GM21515 (cell line): ENCODE results near the gene ZNF490.
"Not testable (repeated sequence)": the region's sequence is repeated elsewhere in the genome, so short reads cannot be mapped to it uniquely, and the experiment has no call there.

Source experiments
- ATAC-seq: cut with Tn5 transposase; IDR thresholded peaks from one replicate; pipeline ENCODE4 v1.9.1; 2021; ENCODE audit not compliant: unreplicated experiment

Gene ZNF490

DNA sequence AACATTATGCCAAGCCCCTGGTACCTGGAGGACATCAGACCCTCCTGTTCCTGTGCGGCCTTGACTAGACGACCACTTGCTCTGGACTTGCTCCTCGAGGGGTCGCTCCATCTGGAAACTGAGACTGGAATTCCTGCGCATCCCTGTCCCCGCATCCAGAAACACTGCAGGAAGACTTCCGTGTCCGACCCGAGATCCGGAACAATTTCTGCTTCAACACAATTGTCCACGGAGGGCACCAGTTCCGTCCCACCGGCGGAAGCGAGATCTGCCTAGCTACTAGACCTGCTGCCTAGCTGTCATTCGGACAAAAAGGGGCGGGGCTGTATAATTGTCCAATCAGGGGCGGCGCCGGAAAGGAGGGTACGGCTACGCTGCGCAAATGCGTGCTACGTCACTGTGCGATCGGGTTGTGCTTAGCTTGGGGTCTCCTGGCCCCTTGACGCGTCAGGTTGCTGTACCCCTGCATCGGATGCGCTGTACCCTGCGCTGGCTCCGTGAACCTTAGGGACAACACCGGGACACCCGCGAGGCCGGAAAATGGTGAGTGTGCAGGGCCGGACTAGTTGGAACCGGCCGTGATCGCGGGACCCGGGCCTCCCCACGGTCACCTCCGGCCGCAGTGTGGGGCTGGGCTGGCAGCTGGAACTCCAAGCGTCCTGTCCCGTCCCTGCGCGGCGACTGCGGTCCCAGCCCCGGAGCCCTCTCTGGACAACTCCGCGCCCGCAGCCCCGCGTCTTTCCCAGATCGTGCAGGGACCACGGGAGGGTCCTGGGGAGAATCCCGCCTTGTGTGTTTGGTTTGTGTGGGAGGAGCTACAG lies at the start of gene ZNF490, which contains the start of gene ZNF791:
TSS of gene ZNF490 (minus strand) at position 274 of the 821 bp plus-strand sequence. CDS start at position 141, 133 bp downstream.
TSS of gene ZNF791 (plus strand) at position 381 of the 821 bp plus-strand sequence. CDS start at position 541, 160 bp downstream.
- peak; percentile 70 for ATAC-seq

DNA sequence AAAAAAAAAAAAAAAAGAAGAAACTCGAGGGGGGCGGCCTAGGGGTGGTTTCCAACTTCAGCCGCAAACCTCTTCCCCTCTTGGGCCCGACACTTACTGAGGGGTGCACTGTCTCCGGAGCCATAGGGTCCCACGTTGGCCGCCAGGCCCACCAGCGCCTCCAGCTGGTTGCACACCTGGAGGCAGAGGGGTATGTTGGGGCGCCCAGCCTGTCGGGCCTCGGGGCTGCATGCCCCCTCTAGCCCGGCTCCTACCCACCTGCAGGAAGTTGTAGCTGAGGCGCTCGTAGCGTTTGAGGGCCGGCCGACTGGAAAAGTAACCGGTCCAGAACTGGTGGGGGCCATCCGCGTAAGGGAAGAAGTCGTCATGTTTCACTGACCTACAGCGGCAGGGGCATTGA lies 47.4 kb upstream of the ZNF490 start:
- ATAC-seq: no peak

DNA sequence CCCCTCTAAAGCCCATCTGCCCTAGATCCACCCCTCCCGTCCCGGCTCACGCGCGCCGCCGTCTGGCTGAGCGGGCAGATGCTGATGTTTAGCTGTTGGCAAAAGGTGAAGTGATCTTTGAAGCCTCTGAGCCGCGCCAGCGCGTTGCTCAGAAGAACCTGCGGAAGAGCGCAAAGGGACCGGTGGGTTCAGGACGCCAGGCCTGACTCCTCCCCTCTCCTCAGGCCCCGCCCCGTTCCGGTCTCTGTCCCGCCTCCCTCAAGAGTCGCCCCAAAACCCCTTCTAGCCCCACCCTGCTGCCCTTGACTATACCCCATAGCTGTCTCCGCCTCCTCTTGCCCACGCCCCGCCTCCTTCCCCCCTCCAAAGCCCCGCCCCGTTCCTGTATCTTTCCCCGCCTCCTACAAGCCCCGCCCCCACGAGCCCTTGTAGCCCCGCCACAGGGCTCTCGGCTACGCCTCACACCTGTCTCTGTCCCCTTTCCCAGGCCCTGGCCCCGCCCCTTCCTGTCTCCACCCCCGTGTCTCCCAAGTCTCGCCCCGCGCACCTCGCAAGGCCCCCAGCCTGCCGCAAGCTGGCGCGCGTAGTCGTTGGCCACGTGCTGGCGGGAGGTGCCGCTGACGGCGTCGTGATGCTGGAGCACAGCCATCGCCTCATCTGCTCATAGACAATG lies 46.4 kb upstream of the ZNF490 start:
- no peak for ATAC-seq

DNA sequence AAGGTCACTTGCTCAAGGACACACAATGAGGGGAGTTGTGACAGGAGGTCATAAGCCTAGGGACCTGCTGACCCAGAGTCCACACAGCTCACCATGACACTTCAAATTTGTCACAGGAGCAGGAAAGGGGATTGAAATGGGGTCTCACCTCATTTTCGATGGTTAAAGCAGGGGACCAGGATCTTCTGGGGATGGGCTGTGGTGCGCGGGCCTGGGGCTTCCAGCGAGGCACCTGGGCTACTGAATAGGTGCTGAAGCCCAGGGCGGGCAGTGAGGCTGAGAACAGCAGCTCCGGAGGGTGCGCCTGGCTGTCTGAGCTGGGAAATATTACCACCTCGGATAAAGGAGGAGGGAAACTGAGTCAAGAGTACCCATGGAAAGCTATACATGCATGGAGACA lies 44.9 kb upstream of the ZNF490 start:
- no peak for ATAC-seq

DNA sequence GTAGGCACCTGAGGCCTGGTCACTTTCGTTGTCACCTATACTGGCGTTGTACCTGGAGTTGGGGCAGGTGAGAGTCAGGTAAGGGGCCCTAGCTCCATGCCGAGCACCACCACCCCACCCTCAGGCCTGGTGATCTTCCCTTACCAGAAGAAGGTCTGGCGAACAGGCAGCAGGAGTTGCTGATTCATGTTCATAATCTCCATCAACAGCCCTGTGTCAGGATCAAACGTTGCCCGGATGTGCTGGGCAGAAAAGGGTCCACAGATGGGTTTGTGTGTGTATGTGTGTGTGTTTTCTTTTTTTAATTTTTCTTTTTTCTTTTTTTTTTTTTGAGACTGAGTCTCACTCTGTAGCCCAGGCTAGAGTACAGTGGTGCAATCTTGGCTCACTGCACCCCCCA lies 41.6 kb upstream of the ZNF490 start:
- no peak for ATAC-seq

DNA sequence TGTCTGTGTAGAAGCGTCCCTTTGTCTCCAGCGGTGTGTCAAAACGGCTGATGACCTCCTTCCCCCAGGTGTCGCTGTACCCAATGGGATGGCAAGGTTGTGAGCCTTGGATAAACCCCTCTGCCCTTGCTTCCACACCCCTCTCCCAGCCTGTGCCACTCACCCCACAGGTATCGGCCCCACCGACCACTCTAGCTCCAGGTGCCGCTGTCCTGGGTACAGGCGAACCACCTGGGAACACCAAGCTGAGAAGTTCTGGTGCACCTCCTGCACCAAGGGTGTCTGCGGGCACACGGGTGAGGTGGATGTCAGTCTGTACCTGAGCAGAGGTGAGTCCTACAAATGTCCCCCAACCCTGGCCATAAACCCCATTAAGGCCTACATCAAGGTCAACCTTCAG lies 39.3 kb upstream of the ZNF490 start:
- no peak for ATAC-seq

DNA sequence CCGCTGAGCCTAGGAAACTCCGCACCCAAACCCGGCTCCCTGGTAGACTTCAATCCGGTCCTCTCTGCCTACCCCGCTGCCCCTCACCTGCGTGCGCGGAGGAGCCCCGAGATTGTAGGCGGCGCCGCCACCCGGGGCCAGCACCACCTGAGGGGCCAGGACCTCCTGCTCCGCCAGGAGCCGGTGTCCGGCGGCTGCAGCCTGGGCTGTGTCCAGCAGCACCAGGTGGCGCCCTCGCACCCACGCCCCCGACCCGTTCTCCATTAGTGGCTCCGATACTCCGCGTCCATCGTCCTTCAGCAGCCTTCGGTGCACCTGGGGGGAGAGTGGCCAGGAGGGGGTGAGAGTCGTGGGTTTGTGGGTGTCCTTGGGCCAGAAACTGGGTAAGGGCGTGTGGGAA lies 37.5 kb upstream of the ZNF490 start:
- ATAC-seq: no peak

DNA sequence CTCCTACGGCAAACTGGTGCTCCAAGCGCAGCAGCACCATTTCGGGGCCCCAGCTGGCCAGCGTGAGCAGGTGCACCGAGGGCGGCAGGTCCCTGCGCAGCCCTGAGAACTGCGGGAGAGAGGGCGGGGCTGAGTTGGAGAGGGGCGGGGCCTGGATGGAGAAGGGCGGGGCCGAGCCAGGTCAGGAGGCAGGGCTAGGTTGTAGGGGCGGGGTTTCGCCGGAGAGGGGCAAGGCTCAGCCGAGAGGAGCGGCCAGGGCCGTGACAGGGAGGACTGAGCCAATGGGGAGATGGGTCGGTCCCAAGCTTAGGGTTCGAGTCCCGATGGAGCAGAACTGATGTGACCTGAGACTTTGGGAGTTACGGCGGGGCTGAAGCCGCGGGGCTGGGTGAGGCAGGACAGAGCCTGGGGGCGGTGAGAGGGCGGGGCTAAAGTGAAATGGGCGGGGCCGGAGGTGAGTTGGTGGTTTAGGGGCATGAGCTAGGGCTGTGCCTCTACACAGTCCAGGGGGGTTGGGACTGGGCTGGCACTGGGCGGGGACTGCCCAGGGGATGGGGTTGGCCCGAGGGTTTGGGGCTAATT lies 37.0 kb upstream of the ZNF490 start:
- no peak for ATAC-seq

DNA sequence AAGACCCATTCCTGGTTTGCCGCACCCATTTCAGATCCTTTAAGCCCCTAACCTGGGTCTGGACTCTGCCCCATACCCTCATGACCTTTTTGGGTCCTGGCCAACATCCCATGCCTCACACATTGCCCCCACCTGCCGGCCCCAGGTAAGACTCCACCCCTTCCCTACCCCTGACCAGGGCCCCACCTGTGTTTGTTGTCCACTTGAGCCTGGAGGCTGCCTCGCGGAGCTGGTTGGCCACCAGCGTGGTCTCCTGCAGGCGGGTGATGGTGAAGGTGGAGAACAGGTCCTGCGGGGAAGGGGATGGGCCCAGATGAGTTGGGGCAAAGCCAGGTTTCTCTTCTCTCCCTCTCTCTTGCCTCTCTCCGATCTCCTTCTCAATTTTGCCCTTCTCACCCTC lies 36.4 kb upstream of the ZNF490 start:
- no peak for ATAC-seq

DNA sequence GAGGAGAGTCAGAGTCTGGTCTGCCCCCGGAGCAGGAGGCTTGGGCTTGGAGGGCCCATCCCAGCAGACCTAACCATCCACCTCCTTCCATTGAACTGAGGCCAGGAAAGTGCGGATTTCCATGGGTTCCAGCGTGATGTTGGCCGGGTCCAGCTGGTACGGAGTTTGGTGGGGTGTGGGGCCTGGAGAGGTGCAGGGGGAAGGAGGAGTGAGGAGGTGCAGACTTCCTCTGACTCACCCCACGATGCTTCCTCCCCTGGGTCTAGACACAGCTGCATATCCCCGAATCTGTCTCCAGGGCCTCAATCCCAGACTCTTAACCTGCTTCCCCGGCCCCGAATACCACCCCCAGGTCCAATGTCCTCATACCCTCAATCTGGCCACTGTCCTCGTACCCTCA lies 35.9 kb upstream of the ZNF490 start:
- ATAC-seq: no peak

DNA sequence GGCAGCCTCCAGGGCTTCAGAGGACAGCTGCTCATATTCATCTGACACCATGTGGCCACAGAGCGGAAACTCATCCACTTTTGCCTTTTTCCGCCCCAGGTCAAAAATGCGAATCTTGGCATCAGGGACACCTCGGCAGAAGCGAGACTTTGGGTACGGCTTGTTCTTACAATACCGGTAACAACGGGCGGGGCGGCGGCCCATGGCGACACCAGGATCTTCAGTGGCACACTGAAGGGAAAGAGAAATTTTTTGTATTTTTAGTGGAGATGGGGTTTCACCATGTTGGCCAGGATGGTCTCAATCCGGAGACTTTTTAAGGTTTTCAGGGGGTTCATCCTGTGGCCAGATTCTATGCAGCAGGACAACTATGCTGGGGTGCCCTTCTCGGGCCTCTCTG lies 33.1 kb upstream of the ZNF490 start:
- ATAC-seq: not testable (repeated sequence)

DNA sequence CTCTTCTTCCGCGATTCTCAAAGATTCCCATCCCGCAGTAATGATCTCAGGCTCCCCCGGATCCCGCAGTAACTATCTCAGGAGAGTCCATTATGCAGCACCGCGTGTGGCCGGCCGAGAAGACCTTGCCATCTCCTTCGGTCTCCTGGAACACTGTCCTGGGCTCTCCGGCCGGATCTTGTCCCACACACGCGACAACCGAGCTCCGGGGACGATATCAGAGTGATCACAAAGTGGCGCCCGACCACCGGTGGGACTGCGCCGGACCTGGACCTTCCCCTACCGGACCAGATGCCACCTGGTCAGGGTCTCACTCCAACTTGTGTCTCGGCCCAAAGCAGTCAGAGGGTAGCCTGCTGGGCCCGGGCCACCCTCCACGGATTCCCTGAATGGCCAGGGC lies 31.9 kb upstream of the ZNF490 start:
- ATAC-seq: no peak

DNA sequence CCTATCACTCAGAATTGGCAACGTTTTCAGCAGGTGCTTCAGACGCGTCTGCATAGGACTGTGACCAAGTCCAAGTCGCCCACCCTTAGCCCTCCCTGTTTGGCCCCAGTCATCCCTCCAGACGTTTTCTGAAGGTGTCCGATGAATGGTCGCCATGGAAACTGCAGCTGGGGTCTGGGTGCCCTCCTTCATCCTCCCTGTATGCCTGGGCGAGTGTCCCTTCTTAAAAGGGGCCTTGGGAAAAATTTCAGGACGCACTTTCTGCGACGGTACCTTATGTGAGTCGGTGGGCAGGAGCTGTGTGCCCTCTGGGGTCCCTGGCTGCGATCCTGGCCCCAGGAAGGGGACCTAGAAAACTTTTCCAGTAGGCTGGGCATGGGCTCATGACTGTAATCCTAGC lies 30.8 kb upstream of the ZNF490 start:
- no peak for ATAC-seq

DNA sequence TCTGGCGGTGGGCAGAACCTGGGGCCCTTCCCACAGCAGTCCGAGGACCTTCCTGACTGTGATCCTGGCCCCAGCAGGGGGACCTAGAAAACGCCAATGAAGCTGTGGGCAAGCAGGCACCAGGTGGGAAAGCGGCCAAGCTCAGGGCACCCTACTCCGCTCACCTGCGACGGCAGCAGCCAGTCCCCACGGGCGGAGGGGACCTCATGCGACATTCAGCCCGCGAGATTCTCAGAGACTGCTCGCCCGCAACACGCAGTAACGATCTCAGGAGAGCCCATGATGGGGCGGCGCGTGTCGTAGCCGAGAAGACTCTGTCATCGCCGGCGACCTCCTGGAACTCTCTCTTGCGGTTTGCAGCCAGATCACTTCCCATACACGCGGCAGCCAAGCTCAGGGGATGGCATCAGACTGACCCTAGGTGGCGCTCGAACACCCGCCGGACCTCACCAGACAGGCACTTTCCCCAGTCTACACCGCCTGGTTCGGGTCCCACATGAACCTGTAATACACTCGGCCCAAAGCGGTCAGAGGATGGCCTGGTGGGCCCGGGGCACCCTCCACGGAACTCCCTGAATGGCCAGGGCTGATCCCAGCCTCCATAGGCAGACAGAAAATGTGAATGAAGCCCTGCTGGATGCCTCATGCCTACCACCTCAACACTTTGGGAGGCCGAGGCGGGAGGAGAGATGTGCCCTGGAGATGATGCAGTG lies 29.4 kb upstream of the ZNF490 start:
- ATAC-seq: peak; percentile 45

DNA sequence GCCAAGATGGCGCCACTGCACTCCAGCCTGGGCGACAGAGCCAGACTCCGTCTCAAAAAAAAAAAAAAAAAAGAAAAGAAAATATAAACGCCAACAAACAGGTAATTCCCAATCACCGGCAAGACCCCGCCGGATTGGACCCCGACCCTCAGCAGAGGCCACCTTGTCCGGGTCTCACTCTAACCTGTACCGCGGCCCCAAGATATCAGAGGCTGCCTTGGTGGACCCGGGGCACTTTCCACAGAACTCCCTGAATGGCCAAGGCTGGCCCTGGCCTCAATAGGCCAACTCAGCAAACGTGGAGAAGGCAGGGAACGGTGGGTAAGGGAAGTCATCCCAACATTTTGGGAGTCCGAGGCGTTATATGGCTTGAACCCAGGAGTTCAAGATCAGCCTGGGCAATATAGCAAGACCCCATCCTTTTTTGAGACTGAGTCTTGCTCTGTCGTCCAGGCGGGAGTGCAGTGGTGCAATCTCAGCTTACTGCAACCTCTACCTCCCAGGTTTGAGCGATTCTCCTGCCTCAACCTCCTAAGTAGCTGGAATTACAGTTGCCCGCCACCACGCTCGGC lies 28.1 kb upstream of the ZNF490 start:
- ATAC-seq: no peak

DNA sequence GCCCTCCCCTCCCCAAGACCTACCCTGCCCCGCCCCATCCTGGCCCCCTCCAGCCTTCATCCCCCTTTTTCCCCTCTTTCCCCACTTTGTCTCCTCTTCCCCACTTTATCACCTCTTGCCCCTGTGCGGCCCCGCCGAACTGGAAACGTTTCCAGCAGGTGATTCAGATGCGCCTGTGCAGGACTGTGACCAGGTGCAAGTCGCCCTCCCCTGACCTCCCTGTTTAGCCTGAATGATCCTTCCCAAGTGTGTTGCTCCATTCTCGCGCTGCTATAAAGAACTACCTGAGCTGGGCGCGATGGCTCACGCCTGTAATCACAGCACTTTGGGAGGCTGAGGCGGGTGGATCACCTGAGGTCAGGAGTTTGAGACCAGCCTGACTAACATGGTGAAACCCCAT lies 26.0 kb upstream of the ZNF490 start:
- no peak for ATAC-seq

DNA sequence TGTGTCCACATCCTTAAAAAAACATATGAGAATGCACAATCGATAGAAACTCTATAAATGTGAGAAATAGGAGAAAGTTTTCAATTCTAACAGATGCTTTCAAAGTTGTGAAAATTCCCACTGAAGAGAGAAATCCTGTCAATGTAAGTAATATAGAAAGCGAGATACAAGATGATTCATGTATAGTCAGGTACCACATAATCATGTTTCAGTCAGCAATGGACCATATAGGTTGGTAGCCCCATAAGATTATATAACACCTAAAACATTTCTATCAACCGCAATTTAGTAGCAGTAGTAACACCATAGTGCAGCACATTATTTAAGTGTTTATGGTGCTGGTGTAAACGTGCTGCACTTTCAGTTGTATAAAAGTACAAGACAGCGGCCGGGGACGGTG lies 18.6 kb upstream of the ZNF490 start:
- no peak for ATAC-seq

DNA sequence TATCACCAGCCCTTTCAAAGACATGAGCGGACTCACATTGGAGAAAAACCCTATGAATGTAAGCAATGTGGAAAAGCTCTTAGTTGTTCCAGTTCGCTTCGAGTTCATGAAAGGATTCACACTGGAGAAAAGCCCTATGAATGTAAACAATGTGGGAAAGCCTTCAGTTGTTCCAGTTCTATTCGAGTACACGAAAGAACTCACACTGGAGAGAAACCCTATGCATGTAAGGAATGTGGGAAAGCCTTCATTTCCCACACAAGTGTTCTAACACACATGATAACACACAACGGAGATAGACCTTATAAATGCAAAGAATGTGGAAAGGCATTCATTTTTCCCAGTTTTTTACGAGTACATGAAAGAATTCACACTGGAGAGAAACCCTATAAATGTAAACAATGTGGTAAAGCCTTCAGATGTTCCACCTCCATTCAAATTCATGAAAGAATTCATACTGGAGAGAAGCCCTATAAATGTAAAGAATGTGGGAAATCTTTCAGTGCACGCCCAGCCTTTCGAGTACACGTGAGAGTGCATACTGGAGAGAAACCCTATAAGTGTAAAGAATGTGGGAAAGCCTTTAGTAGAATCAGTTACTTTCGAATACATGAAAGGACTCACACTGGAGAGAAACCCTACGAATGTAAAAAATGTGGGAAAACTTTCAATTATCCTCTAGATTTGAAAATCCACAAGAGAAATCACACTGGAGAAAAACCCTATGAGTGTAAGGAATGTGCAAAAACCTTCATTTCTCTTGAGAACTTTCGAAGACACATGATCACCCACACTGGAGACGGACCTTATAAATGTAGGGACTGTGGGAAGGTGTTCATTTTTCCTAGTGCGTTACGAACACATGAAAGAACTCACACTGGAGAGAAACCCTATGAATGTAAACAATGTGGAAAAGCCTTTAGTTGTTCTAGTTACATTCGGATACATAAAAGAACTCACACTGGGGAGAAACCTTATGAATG lies 17.7 kb upstream of the ZNF490 start:
- ATAC-seq: no peak

DNA sequence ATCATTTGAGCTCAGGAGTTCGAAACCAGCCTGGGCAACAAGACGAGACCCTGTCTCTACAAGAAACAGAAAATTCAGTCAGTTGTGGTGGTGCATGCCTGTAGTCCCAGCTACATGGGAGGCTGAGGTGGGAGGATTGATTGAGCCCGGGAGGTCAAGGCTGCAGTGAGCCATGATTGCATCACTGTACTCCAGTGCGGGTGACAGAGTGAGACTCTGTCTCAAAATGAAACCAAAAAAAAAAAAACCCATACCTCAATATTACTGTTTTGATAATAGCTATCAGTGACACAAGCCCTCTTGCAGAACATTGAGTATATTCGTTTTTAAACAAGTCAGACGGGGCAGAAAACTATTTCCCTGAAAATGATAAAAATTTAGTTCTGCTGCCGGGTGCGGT lies 16.3 kb upstream of the ZNF490 start:
- ATAC-seq: no peak
